C4-2B (cell line): ENCODE data around the gene BRD3.

Source experiments
- CTCF ChIP-seq: fragments of 450-650 bp; conservative IDR thresholded peaks from 2 replicates; pipeline ENCODE4 v1.5.1; 2017; ENCODE audit warnings: mild to moderate bottlenecking
- ZFX ChIP-seq: fragments of 450-650 bp; IDR thresholded peaks from 2 replicates; pipeline ENCODE4 v1.6.1; 2017

- TF ChIP-seq CTCF (no peak), ZFX (peak; percentile 57; the same call in 1 of the 2 replicates)
Observed at GRCh38 chr9:134065612-134066419, 2.0 kb downstream of the BRD3 start.
